Measurements from ENCODE around the gene NPTX2. TPM values are rescaled to one million over a fixed set of nuclear protein-coding genes. Genes with fewer than 3 reads are reported as not detected.

NPTX2 gene
- total RNA-seq, 1 experiment from 2014 or later = 10.9 TPM

GRCh38 chr7:98617051-98617959, at the start of gene NPTX2 (continued):
- TF ChIP-seq, protein P1, sequence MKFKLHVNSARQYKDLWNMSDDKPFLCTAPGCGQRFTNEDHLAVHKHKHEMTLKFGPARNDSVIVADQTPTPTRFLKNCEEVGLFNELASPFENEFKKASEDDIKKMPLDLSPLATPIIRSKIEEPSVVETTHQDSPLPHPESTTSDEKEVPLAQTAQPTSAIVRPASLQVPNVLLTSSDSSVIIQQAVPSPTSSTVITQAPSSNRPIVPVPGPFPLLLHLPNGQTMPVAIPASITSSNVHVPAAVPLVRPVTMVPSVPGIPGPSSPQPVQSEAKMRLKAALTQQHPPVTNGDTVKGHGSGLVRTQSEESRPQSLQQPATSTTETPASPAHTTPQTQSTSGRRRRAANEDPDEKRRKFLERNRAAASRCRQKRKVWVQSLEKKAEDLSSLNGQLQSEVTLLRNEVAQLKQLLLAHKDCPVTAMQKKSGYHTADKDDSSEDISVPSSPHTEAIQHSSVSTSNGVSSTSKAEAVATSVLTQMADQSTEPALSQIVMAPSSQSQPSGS (CRISPR knock-in tag; IDR thresholded peaks at IDR 0.05; ENCODE audit: borderline replicate concordance, low read depth) = no peak
- TF ChIP-seq FOXJ3 (CRISPR knock-in tag; IDR thresholded peaks at IDR 0.05; ENCODE audit: borderline replicate concordance) (no peak), SP1 (CRISPR knock-in tag; conservative IDR thresholded peaks at IDR 0.05) (peak; percentile 97), MAX (CRISPR knock-in tag; IDR thresholded peaks at IDR 0.05) (peak; percentile 39), PRDM15 (CRISPR knock-in tag; IDR thresholded peaks at IDR 0.05) (no peak), PRRX2 (CRISPR knock-in tag; IDR thresholded peaks at IDR 0.05) (no peak), ZNF138 (CRISPR knock-in tag; conservative IDR thresholded peaks at IDR 0.05) (0 out of 2 replicates have a peak, but pooled peaks have one; percentile 47), FOXP1 (CRISPR knock-in tag; IDR thresholded peaks at IDR 0.05; ENCODE audit: borderline replicate concordance) (peak; percentile 36; the same call in 1 of the 2 replicates), NR2C2 (CRISPR knock-in tag; IDR thresholded peaks at IDR 0.05) (no peak)
- TF ChIP-seq, protein P2, sequence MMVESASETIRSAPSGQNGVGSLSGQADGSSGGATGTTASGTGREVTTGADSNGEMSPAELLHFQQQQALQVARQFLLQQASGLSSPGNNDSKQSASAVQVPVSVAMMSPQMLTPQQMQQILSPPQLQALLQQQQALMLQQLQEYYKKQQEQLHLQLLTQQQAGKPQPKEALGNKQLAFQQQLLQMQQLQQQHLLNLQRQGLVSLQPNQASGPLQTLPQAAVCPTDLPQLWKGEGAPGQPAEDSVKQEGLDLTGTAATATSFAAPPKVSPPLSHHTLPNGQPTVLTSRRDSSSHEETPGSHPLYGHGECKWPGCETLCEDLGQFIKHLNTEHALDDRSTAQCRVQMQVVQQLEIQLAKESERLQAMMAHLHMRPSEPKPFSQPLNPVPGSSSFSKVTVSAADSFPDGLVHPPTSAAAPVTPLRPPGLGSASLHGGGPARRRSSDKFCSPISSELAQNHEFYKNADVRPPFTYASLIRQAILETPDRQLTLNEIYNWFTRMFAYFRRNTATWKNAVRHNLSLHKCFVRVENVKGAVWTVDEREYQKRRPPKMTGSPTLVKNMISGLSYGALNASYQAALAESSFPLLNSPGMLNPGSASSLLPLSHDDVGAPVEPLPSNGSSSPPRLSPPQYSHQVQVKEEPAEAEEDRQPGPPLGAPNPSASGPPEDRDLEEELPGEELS (CRISPR knock-in tag; IDR thresholded peaks at IDR 0.05) = peak; percentile 74; the same call in 1 of the 2 replicates
- TF ChIP-seq, protein P3, sequence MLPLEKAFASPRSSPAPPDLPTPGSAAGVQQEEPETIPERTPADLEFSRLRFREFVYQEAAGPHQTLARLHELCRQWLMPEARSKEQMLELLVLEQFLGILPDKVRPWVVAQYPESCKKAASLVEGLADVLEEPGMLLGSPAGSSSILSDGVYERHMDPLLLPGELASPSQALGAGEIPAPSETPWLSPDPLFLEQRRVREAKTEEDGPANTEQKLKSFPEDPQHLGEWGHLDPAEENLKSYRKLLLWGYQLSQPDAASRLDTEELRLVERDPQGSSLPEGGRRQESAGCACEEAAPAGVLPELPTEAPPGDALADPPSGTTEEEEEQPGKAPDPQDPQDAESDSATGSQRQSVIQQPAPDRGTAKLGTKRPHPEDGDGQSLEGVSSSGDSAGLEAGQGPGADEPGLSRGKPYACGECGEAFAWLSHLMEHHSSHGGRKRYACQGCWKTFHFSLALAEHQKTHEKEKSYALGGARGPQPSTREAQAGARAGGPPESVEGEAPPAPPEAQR (CRISPR knock-in tag; IDR thresholded peaks at IDR 0.05) = no peak
- TF ChIP-seq, protein P4, sequence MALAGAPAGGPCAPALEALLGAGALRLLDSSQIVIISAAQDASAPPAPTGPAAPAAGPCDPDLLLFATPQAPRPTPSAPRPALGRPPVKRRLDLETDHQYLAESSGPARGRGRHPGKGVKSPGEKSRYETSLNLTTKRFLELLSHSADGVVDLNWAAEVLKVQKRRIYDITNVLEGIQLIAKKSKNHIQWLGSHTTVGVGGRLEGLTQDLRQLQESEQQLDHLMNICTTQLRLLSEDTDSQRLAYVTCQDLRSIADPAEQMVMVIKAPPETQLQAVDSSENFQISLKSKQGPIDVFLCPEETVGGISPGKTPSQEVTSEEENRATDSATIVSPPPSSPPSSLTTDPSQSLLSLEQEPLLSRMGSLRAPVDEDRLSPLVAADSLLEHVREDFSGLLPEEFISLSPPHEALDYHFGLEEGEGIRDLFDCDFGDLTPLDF (CRISPR knock-in tag; IDR thresholded peaks at IDR 0.05) = no peak
- TF ChIP-seq, protein P5, sequence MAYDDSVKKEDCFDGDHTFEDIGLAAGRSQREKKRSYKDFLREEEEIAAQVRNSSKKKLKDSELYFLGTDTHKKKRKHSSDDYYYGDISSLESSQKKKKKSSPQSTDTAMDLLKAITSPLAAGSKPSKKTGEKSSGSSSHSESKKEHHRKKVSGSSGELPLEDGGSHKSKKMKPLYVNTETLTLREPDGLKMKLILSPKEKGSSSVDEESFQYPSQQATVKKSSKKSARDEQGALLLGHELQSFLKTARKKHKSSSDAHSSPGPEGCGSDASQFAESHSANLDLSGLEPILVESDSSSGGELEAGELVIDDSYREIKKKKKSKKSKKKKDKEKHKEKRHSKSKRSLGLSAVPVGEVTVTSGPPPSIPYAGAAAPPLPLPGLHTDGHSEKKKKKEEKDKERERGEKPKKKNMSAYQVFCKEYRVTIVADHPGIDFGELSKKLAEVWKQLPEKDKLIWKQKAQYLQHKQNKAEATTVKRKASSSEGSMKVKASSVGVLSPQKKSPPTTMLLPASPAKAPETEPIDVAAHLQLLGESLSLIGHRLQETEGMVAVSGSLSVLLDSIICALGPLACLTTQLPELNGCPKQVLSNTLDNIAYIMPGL (CRISPR knock-in tag; IDR thresholded peaks at IDR 0.05) = peak; percentile 11; the same call in 1 of the 2 replicates
- TF ChIP-seq, protein P6, sequence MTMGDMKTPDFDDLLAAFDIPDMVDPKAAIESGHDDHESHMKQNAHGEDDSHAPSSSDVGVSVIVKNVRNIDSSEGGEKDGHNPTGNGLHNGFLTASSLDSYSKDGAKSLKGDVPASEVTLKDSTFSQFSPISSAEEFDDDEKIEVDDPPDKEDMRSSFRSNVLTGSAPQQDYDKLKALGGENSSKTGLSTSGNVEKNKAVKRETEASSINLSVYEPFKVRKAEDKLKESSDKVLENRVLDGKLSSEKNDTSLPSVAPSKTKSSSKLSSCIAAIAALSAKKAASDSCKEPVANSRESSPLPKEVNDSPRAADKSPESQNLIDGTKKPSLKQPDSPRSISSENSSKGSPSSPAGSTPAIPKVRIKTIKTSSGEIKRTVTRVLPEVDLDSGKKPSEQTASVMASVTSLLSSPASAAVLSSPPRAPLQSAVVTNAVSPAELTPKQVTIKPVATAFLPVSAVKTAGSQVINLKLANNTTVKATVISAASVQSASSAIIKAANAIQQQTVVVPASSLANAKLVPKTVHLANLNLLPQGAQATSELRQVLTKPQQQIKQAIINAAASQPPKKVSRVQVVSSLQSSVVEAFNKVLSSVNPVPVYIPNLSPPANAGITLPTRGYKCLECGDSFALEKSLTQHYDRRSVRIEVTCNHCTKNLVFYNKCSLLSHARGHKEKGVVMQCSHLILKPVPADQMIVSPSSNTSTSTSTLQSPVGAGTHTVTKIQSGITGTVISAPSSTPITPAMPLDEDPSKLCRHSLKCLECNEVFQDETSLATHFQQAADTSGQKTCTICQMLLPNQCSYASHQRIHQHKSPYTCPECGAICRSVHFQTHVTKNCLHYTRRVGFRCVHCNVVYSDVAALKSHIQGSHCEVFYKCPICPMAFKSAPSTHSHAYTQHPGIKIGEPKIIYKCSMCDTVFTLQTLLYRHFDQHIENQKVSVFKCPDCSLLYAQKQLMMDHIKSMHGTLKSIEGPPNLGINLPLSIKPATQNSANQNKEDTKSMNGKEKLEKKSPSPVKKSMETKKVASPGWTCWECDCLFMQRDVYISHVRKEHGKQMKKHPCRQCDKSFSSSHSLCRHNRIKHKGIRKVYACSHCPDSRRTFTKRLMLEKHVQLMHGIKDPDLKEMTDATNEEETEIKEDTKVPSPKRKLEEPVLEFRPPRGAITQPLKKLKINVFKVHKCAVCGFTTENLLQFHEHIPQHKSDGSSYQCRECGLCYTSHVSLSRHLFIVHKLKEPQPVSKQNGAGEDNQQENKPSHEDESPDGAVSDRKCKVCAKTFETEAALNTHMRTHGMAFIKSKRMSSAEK (CRISPR knock-in tag; IDR thresholded peaks at IDR 0.05; ENCODE audit: borderline replicate concordance) = no peak
- TF ChIP-seq, protein P7, sequence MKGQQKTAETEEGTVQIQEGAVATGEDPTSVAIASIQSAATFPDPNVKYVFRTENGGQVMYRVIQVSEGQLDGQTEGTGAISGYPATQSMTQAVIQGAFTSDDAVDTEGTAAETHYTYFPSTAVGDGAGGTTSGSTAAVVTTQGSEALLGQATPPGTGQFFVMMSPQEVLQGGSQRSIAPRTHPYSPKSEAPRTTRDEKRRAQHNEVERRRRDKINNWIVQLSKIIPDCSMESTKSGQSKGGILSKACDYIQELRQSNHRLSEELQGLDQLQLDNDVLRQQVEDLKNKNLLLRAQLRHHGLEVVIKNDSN (CRISPR knock-in tag; IDR thresholded peaks at IDR 0.05) = no peak; the same call in 1 of the 2 replicates
- TF ChIP-seq, protein P8, sequence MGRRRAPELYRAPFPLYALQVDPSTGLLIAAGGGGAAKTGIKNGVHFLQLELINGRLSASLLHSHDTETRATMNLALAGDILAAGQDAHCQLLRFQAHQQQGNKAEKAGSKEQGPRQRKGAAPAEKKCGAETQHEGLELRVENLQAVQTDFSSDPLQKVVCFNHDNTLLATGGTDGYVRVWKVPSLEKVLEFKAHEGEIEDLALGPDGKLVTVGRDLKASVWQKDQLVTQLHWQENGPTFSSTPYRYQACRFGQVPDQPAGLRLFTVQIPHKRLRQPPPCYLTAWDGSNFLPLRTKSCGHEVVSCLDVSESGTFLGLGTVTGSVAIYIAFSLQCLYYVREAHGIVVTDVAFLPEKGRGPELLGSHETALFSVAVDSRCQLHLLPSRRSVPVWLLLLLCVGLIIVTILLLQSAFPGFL (CRISPR knock-in tag; IDR thresholded peaks at IDR 0.05; ENCODE audit: borderline replicate concordance) = no peak

All from WTC11 (cell line).